Measurements from ENCODE around the gene SPTBN5. TPM values are rescaled to one million over a fixed set of nuclear protein-coding genes. Genes with fewer than 3 reads are reported as not detected.
A peak's percentile ranks its signal among the peaks of the same experiment; 100 is the strongest.

Gene SPTBN5
- total RNA-seq, 2 experiments from 2014 or later: 1.5 to 1.6 TPM

- H3K4me1 Mint-ChIP-seq: peaks cover 10% of the 10 kb centered on the region
- H3K36me3 Mint-ChIP-seq (ENCODE audit: low read depth): no peaks in the 10 kb centered on the region
- ChIA-PET CTCF (interaction anchor here (0.7 to 1.5 kb wide), 4 partner anchors 19 to 103 kb away, joined by 3 to 5 read pairs (median 4); partner anchors contain the start of gene MAPKBP1), POLR2A (interaction anchor here (0.8 kb wide), 1 partner anchor 47 kb away, joined by 3 read pairs; no protein-coding TSS in a partner anchor)
- no peak for DNase-seq
- H3K4me3 Mint-ChIP-seq: no peak overlapping the region
- H3K27me3 Mint-ChIP-seq: peaks cover 5% of the 10 kb centered on the region
- H3K9me3 Mint-ChIP-seq: no peaks in the 10 kb centered on the region
- H3K27ac Mint-ChIP-seq: no peak overlapping the region
Measured at GRCh38 chr15:41876007-41876406, 17.8 kb downstream of the SPTBN5 start.

GRCh38 chr15:41874736-41875135 is 19.1 kb downstream of the SPTBN5 start:
- H3K27ac Mint-ChIP-seq: no peak overlapping the region
- ChIA-PET POLR2A (interaction anchor here (1.2 kb wide), 1 partner anchor 22 kb away, joined by 3 read pairs; no protein-coding TSS in a partner anchor), CTCF (no interaction called here)
- H3K36me3 Mint-ChIP-seq (ENCODE audit: low read depth): no peaks in the 10 kb centered on the region
- DNase-seq: no peak
- no peaks in the 10 kb centered on the region for H3K27me3 Mint-ChIP-seq
- H3K9me3 Mint-ChIP-seq: no peaks in the 10 kb centered on the region
- peaks cover 17% of the 10 kb centered on the region for H3K4me1 Mint-ChIP-seq
- H3K4me3 Mint-ChIP-seq: no peak overlapping the region

GRCh38 chr15:41873711-41874110 is 20.1 kb downstream of the SPTBN5 start:
- no peaks in the 10 kb centered on the region for H3K36me3 Mint-ChIP-seq (ENCODE audit: low read depth)
- peaks cover 19% of the 10 kb centered on the region for H3K4me1 Mint-ChIP-seq
- H3K4me3 Mint-ChIP-seq: no peak overlapping the region
- no peak overlapping the region for H3K27ac Mint-ChIP-seq
- DNase-seq: no peak
- POLR2A ChIA-PET: interaction anchor here (1.2 kb wide), 1 partner anchor 21 kb away, joined by 3 read pairs; no protein-coding TSS in a partner anchor
- no peaks in the 10 kb centered on the region for H3K27me3 Mint-ChIP-seq
- CTCF ChIA-PET: no interaction called here
- no peaks in the 10 kb centered on the region for H3K9me3 Mint-ChIP-seq

- H3K27me3 Mint-ChIP-seq: no peaks in the 10 kb centered on the region
- no peak overlapping the region for H3K4me3 Mint-ChIP-seq
- H3K36me3 Mint-ChIP-seq (ENCODE audit: low read depth): no peaks in the 10 kb centered on the region
- POLR2A ChIA-PET: interaction anchor here (1.1 kb wide), 1 partner anchor 21 kb away, joined by 4 read pairs; no protein-coding TSS in a partner anchor
- no peaks in the 10 kb centered on the region for H3K9me3 Mint-ChIP-seq
- peak overlapping the region; percentile 34 for H3K27ac Mint-ChIP-seq
- CTCF ChIA-PET: no interaction called here
- peaks cover 19% of the 10 kb centered on the region for H3K4me1 Mint-ChIP-seq
- DNase-seq: no peak
Measured at GRCh38 chr15:41872166-41872747, 21.6 kb downstream of the SPTBN5 start.

- CTCF ChIA-PET: interaction anchor here (0.7 to 1.9 kb wide), 7 partner anchors 12 to 118 kb away, joined by 3 to 12 read pairs (median 5); partner anchors contain the start of gene MAPKBP1
- Mint-ChIP-seq H3K27me3 (no peaks in the 10 kb centered on the region), H3K27ac (peak overlapping the region; percentile 84), H3K4me3 (no peak overlapping the region), H3K36me3 (ENCODE audit: low read depth) (no peaks in the 10 kb centered on the region), H3K4me1 (peaks cover 19% of the 10 kb centered on the region), H3K9me3 (no peaks in the 10 kb centered on the region)
- no peak for DNase-seq
- POLR2A ChIA-PET: interaction anchor here (0.9 to 1.9 kb wide), 14 partner anchors 9 to 97 kb away, joined by 3 to 16 read pairs (median 5); partner anchors contain the start of genes JMJD7 and MAPKBP1
Measured at GRCh38 chr15:41871175-41871905, 22.5 kb downstream of the SPTBN5 start.

- Mint-ChIP-seq H3K4me3 (no peak overlapping the region), H3K27me3 (no peaks in the 10 kb centered on the region), H3K27ac (peak overlapping the region; percentile 84), H3K4me1 (peaks cover 19% of the 10 kb centered on the region), H3K36me3 (ENCODE audit: low read depth) (no peaks in the 10 kb centered on the region), H3K9me3 (no peaks in the 10 kb centered on the region)
- DNase-seq: peak; percentile 78
- POLR2A ChIA-PET: interaction anchor here (0.7 to 1.9 kb wide), 14 partner anchors 8 to 96 kb away, joined by 3 to 16 read pairs (median 5); partner anchors contain the start of genes JMJD7 and MAPKBP1
- CTCF ChIA-PET: interaction anchor here (0.6 to 1.9 kb wide), 8 partner anchors 13 to 119 kb away, joined by 3 to 12 read pairs (median 4); partner anchors contain the start of gene MAPKBP1
Measured at GRCh38 chr15:41870689-41871081, 23.2 kb downstream of the SPTBN5 start.

GRCh38 chr15:41869770-41870688 is 23.8 kb downstream of the SPTBN5 start:
- Mint-ChIP-seq H3K27ac (peak overlapping the region; percentile 84), H3K4me3 (no peak overlapping the region), H3K36me3 (ENCODE audit: low read depth) (no peaks in the 10 kb centered on the region), H3K4me1 (peaks cover 19% of the 10 kb centered on the region), H3K9me3 (no peaks in the 10 kb centered on the region), H3K27me3 (no peaks in the 10 kb centered on the region)
- ChIA-PET CTCF (interaction anchor here (0.6 to 1.9 kb wide), 6 partner anchors 14 to 119 kb away, joined by 3 to 12 read pairs (median 5); partner anchors contain the start of gene MAPKBP1), POLR2A (interaction anchor here (0.7 to 1.9 kb wide), 14 partner anchors 7 to 96 kb away, joined by 3 to 16 read pairs (median 5); partner anchors contain the start of genes JMJD7 and MAPKBP1)
- no peak for DNase-seq

GRCh38 chr15:41868321-41868720 is 25.5 kb downstream of the SPTBN5 start:
- H3K27me3 Mint-ChIP-seq: no peaks in the 10 kb centered on the region
- H3K36me3 Mint-ChIP-seq (ENCODE audit: low read depth): no peaks in the 10 kb centered on the region
- ChIA-PET POLR2A (no interaction called here), CTCF (no interaction called here)
- no peak overlapping the region for H3K4me3 Mint-ChIP-seq
- H3K9me3 Mint-ChIP-seq: no peaks in the 10 kb centered on the region
- DNase-seq: no peak
- no peak overlapping the region for H3K27ac Mint-ChIP-seq
- H3K4me1 Mint-ChIP-seq: peaks cover 19% of the 10 kb centered on the region

- no peak for DNase-seq
- peaks cover 16% of the 10 kb centered on the region for H3K4me1 Mint-ChIP-seq
- H3K27me3 Mint-ChIP-seq: no peaks in the 10 kb centered on the region
- no peaks in the 10 kb centered on the region for H3K9me3 Mint-ChIP-seq
- ChIA-PET CTCF (no interaction called here), POLR2A (no interaction called here)
- H3K36me3 Mint-ChIP-seq (ENCODE audit: low read depth): no peaks in the 10 kb centered on the region
- no peak overlapping the region for H3K4me3 Mint-ChIP-seq
- H3K27ac Mint-ChIP-seq: no peak overlapping the region
Measured at GRCh38 chr15:41866872-41867579, 26.8 kb downstream of the SPTBN5 start.

GRCh38 chr15:41866263-41866703 is 27.6 kb downstream of the SPTBN5 start:
- Mint-ChIP-seq H3K27ac (no peak overlapping the region), H3K27me3 (no peaks in the 10 kb centered on the region), H3K4me1 (peaks cover 13% of the 10 kb centered on the region), H3K36me3 (ENCODE audit: low read depth) (no peaks in the 10 kb centered on the region), H3K4me3 (no peak overlapping the region), H3K9me3 (no peaks in the 10 kb centered on the region)
- CTCF ChIA-PET: no interaction called here
- DNase-seq: no peak
- POLR2A ChIA-PET: no interaction called here

GRCh38 chr15:41865490-41866055 is 28.3 kb downstream of the SPTBN5 start:
- Mint-ChIP-seq H3K9me3 (no peaks in the 10 kb centered on the region), H3K27me3 (no peaks in the 10 kb centered on the region), H3K4me3 (no peak overlapping the region), H3K4me1 (peaks cover 8% of the 10 kb centered on the region), H3K36me3 (ENCODE audit: low read depth) (no peaks in the 10 kb centered on the region), H3K27ac (no peak overlapping the region)
- CTCF ChIA-PET: interaction anchor here (1.3 kb wide), 1 partner anchor 92 kb away, joined by 9 read pairs; the partner anchor contains the start of gene MAPKBP1
- POLR2A ChIA-PET: no interaction called here
- DNase-seq: no peak

All from activated CD4-positive, alpha-beta memory T cell treated with anti-CD3 and anti-CD28 coated beads, Interleukin-2, amount 10 ng/mL, durations not matched to agents 7 days and 5 days (primary cell).